Stimulated activated CD4-positive, alpha-beta T cell treated with anti-CD3 and anti-CD28 coated beads, Interleukin-4, amount 100 ng/mL, for 4 hours (primary cell): Measurements from ENCODE around the gene SNX33.

Source experiments
- DNase-seq, 2 experiments: peaks; one replicate each; pipeline ENCODE4 v3.0.0-alpha.2; 2020

Gene SNX33

DNA sequence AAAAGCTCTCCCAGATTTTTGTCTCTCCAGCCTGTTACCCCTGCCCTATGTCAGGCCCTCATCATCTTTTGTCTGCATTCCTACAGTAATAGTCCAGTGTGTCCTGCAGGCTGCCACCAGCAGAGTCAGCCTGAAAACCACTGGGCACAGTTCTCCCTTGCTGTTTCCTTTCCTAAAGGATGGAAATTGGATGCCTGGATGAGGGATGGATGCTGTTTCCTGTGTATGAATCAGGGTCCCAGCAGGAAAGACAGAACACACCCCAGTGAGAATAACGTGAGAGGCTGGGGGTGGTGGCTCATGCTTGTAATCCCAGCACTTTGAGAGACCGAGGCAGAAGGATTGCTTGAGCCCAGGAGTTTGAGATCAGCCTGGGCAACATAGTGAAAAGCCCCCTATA, 3.3 kb upstream of the SNX33 start:
- no peak for DNase-seq

DNA sequence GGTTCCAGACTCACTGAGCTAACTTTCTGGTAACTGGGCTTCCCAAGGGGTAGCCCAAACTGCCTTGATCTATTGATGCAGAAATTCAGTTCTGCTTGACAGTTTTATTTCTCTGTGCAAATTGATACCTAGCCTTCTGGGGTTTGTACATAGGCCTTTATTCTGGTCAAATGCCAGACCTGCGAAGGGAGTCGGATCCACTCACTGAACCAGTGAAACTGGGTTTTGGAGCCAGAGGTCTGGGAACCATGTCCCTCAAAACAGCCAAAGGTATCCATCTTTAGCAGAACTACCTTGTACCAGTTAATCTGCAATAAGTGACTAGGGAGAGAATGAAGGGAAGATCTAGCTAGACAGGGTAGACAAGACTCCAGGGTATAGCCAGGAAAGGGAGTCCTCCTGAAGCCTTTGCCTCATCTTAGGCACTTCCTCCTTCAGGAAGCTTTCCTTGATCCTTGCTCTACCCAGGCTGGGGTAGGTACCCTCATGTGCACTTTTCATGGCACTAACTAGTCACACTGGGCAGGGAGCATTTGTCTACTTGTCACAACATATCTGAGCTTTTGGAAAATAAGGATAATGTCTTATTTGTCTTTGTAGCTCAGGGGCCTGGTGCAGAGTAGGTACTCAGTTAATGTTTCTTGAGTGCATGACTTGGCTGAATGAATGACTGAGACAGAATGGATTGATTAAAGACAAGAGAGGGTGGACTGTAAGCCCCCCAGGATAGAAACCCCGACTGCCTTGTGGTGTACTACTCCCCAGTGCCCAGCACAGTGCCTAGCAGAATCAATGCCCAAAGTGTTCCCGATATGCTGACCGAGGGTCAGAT, 1.4 kb upstream of the SNX33 start:
- DNase-seq = no peak

DNA sequence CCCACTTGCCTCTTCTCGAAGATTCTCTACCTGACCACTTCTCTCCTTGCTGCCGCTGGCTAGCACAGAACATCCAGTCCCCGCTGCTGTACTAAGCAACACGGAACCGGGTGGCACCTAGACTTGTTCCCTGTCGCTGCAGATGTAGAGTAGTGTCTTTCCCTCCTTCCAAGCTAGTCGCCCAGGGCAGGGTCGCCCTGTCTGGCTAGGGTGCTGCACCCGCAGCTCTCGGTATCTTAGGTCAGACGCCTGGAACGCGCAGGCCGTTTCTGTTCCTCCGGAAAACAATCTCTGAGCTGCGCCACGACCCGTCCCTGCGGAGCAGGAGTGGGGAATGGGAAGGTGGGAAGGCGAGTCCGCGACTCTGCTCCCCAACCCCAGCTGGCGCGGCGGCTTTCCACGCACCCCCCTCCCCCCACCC, 758 bp upstream of the SNX33 start:
- DNase-seq = peak in 1 of 2 experiments; percentile 8

- no peak for DNase-seq
Measured at GRCh38 chr15:75648156-75649000, 666 bp downstream of the SNX33 start.

DNA sequence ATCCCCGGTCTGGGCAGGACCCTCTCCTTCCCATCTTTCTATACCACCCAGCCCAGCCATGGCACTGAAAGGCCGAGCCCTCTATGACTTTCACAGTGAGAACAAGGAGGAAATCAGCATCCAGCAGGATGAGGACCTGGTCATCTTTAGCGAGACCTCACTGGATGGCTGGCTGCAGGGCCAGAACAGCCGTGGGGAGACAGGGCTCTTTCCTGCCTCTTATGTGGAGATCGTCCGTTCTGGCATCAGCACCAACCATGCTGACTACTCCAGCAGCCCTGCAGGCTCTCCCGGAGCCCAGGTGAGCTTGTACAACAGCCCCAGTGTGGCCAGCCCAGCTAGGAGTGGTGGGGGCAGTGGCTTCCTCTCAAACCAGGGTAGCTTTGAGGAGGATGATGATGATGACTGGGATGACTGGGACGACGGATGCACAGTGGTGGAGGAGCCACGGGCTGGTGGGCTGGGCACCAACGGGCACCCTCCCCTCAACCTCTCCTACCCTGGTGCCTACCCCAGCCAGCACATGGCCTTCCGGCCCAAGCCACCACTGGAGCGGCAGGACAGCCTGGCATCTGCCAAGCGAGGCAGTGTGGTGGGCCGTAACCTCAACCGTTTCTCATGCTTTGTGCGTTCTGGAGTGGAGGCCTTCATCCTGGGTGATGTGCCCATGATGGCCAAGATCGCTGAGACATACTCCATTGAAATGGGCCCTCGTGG, 1.5 kb downstream of the SNX33 start:
- DNase-seq = no peak

- DNase-seq = no peak
Measured at GRCh38 chr15:75649848-75650247, 2.1 kb downstream of the SNX33 start.

DNA sequence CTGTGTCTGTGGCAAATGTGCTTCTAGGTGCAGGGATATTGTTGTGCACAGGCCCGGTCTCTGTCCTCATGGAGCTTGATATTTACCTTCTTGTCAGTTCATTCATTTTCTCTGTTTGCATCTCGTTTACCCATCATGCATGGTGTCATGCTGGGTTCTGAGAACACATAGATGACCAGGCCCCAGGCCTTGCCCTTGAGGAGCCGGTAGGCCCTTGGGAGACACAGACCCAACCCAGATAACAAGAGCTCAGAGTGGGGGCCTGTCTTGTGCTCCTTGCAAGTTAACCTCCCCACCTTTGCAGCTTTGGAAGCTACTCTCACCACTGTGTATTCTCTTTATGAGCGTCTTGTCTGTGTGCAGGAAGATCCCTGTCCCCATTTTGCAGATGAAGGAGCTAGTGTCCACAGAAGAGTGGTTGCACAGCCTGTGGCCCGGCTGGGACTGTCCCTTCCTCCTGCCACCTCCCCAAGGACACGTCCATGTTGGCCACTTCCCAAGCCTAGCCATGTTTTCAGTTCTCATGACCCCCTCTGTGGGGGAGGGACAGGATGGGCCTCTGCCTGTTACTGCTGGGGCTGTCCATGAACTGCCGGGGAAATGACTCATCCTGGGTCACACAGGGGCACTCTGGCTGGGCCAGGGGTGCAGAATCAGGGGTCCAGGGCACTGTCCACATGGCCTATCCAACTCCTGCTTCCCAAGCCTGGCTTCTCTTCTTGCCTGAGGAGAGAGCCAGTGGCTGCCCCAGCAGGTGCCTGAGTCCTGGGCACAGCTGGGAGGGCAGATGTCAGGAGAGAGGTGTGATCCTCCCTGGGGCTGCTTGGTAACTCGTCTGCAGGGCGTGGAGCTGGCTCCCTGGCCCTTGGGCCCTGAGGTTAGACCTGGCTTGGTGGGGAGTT, 3.4 kb downstream of the SNX33 start:
- DNase-seq = no peak

- DNase-seq = no peak
Measured at GRCh38 chr15:75651810-75652543, 4.3 kb downstream of the SNX33 start.

DNA sequence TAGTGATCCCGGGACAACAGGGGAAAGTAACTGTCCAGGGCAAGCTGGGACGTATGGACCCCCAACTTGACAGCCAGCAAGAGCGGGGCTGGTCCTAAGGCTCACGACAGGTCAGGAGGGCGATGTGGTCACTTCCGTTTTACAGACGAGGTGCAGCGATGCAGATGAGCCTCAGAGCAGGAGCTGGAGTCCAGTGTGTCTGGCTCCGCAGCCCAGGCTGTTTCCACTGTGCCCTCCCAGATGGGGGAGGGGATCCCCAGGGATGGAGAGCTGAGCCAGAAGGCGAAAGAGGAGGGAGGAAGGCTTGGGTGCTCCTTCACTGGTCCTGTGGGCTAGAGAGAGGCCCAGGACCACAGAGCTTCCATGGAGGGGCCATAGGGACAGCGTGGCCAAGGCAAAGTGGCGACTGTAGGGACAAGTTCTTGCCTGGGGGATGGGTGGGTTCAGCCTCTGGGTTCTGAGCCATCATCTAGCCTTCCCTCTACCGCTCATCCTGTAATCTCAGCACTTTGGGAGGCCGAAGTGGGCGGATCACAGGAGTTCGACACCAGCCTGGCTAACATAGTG, 5.7 kb downstream of the SNX33 start:
- no peak for DNase-seq

DNA sequence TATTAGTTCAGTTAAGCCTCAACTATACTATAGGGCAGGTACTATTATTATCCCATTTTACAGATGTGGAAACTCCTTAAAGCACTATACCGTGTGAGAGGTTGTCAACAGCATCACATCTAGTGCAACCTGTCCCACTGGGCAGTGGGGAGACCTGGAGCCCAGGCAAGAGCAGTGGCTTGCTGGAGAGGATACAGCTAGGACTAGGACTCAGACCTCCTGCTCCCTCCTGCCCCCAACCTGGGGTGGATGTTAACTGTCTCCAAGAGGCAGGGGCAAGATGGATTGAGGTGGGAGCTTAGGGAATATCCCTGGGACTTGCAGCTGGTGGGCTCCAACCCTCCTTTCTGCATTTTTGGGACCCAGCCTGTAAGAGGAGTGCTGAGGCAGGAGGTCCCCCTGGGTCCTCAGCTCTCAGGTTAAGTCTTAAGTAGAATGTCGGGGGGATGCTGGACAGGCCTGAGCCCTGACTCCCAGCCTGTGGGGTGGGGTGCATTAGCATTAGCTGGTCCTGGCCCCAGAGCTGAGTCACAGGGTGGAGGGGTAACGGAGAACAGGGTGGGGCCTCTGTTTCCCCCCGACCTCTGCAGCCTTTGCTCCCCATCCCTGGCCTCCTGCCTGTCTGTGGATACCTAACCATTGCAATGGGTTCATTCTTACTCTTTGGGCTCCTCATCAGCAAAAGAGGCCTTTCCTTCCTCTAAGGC, 6.6 kb downstream of the SNX33 start:
- no peak for DNase-seq

DNA sequence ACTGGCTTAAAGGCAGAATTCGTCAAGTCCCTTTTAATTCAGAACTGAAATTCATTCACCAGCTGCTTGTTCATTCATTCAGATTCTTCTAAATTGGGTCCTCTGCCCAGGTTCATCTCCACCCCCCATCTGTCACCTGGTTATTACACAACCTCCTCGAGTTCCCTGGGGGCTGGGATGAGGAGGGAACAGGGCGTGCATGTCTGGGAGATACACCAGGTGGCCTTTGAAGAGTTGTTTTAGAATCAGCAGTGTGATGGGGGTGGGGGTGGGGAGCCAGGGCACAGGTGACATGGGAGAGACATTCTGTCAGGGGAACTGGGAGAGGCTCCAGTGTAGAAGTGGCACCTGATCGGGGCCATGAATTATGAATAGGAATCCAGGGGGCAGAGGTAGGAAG, 8.2 kb downstream of the SNX33 start:
- DNase-seq = no peak

GRCh38 chr15:75656331-75656730, 8.6 kb downstream of the SNX33 start:
- DNase-seq = no peak

- no peak for DNase-seq
Measured at GRCh38 chr15:75656813-75657212, 9.1 kb downstream of the SNX33 start.

- no peak for DNase-seq
Measured at GRCh38 chr15:75659141-75659771, 11.5 kb downstream of the SNX33 start.

GRCh38 chr15:75659928-75660645, 12.4 kb downstream of the SNX33 start:
- DNase-seq = no peak

GRCh38 chr15:75661100-75661755, 13.5 kb downstream of the SNX33 start:
- no peak for DNase-seq

DNA sequence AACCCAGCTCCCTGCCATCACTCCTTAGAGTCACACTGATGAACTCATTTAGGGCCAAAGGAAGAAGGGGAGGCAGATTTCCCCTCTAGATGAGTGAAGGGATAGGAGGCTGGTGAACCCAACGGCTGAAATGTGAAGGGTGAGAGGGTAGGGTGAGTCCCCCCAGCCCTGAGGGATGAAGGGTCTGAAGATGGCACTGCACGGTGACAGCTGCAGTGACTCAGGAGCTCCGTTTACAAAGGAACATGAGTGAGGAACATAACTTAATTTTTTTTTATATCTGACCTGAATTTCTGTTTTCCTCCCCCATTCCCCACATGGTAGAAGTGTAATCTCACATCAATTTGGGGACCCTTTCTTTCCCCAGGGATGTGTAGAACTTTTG, 14.0 kb downstream of the SNX33 start:
- no peak for DNase-seq

GRCh38 chr15:75662823-75663519, 15.3 kb downstream of the SNX33 start:
- no peak for DNase-seq
